ENCODE results near the gene CNDP1.

DNA sequence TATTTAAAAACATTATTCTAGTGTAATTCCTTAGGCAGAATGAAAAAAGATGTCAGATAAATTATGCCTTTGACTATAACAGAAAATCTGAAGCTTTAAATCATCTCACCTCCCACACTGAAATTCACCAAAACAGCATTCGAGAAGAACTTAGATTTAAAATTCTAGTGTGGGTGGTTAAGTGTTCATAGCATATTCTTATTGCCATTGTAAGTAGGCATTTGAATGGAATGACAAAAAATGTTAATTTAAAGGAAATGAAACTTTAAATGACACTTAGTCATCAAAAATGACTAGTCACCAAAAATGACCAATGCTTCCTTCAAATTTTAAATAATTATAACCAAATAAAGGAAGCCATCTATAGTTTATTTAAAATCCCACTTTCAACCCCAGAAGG, 56.4 kb downstream of the CNDP1 start:
- TF ChIP-seq, protein P1, sequence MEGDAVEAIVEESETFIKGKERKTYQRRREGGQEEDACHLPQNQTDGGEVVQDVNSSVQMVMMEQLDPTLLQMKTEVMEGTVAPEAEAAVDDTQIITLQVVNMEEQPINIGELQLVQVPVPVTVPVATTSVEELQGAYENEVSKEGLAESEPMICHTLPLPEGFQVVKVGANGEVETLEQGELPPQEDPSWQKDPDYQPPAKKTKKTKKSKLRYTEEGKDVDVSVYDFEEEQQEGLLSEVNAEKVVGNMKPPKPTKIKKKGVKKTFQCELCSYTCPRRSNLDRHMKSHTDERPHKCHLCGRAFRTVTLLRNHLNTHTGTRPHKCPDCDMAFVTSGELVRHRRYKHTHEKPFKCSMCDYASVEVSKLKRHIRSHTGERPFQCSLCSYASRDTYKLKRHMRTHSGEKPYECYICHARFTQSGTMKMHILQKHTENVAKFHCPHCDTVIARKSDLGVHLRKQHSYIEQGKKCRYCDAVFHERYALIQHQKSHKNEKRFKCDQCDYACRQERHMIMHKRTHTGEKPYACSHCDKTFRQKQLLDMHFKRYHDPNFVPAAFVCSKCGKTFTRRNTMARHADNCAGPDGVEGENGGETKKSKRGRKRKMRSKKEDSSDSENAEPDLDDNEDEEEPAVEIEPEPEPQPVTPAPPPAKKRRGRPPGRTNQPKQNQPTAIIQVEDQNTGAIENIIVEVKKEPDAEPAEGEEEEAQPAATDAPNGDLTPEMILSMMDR (IDR thresholded peaks at IDR 0.05) = no peak
- no peak for TF ChIP-seq POLR2A (IDR thresholded peaks at IDR 0.05)

Data from body of pancreas (tissue), 4 donors.